Endothelial cell of umbilical vein (primary cell): ENCODE results near the gene PDIA5.

Experiments
- CTCF ChIP-seq, 2 donors: IDR thresholded peaks; 1 replicate in 1 of 2; 2 replicates in 1 of 2; pipeline ENCODE4 v1.5.1; 2011; ENCODE audit warnings: low read length in 2 of 2, mild to moderate bottlenecking in 2 of 2, moderate library complexity in 2 of 2, control low read depth in 1 of 2, inconsistent platforms in 1 of 2, low read depth in 1 of 2; ENCODE audit not compliant: insufficient read depth in 1 of 2; ENCODE audit errors: extremely low read depth in 1 of 2
- EZH2 ChIP-seq: IDR thresholded peaks from 2 replicates; pipeline ENCODE4 v1.6.1; 2012; ENCODE audit warnings: borderline replicate concordance, low read depth, mild to moderate bottlenecking, moderate library complexity, low read length, inconsistent platforms; ENCODE audit not compliant: severe bottlenecking
- GATA2 ChIP-seq: IDR thresholded peaks from 2 replicates; pipeline ENCODE4 v1.7.0; 2011; ENCODE audit warnings: low read depth, mild to moderate bottlenecking, moderate library complexity, mixed read lengths, low read length; ENCODE audit not compliant: insufficient read length, insufficient read depth
- JUN ChIP-seq: IDR thresholded peaks from 2 replicates; pipeline ENCODE4 v1.6.1; 2011; ENCODE audit warnings: borderline replicate concordance, low read depth; ENCODE audit not compliant: insufficient read length, insufficient read depth
- MAX ChIP-seq: IDR thresholded peaks from 2 replicates; pipeline ENCODE4 v1.6.1; 2011; ENCODE audit not compliant: insufficient read depth, insufficient read length
- MYC ChIP-seq: IDR thresholded peaks from one replicate; pipeline ENCODE4 v1.6.1; 2011; ENCODE audit warnings: mild to moderate bottlenecking, low read depth, low read length
- POLR2A ChIP-seq: IDR thresholded peaks from 2 replicates; pipeline ENCODE4 v1.6.1; 2012; ENCODE audit warnings: low read depth, mild to moderate bottlenecking, control low read depth, low read length
- POLR2AphosphoS5 ChIP-seq: IDR thresholded peaks from 2 replicates; pipeline ENCODE4 v1.6.1; 2012; ENCODE audit warnings: low read depth, mild to moderate bottlenecking, control low read depth, low read length, moderate library complexity; ENCODE audit not compliant: insufficient read depth

GRCh38 chr3:123067689-123068600, 1.1 kb downstream of the PDIA5 start:
- TF ChIP-seq CTCF (IDR thresholded peaks at IDR 0.05; ENCODE audit: extremely low read depth in 1 of 2, insufficient read depth in 1 of 2, low read depth in 1 of 2, low read length in 2 of 2) (no peak), POLR2A (peak; percentile 9), JUN (no peak), EZH2 (no peak), MAX (no peak), MYC (no peak), GATA2 (no peak), POLR2AphosphoS5 (no peak)
